Breast epithelium (tissue), 4 donors: Measurements from ENCODE around the gene KLK4. TPM values are rescaled to one million over a fixed set of nuclear protein-coding genes. Genes with fewer than 3 reads are reported as not detected.

ENCODE experiments used
- DNase-seq, 2 donors: peaks; one replicate each; pipeline ENCODE4 v3.0.0-alpha.2; 2019; ENCODE audit warnings: low spot score in 2 of 2
- H3K27ac ChIP-seq, 2 donors: fragments of 200-600 bp; sonication (generic) in 1 of 2; one replicate each; pipeline ENCODE4 v1.5.1; 2016 to 2019; ENCODE audit warnings: mild to moderate bottlenecking in 1 of 2
- H3K27me3 ChIP-seq, 2 donors: fragments of 200-600 bp; sonication (generic) in 1 of 2; one replicate each; pipeline versions ENCODE4 v1.5.1 to v1.6.0; 2017 to 2019; ENCODE audit warnings: control low read depth in 1 of 2, mild to moderate bottlenecking in 1 of 2
- H3K36me3 ChIP-seq: fragments of 200-600 bp; one replicate; pipeline ENCODE4 v1.5.1; 2019
- H3K4me1 ChIP-seq, 2 donors: fragments of 200-600 bp; sonication (generic); one replicate each; pipeline ENCODE4 v1.5.1; 2016 to 2019; ENCODE audit warnings: control low read depth in 1 of 2
- H3K4me3 ChIP-seq, 3 donors: fragments of 200-600 bp; sonication (generic); 1 replicate in 2 of 3; 2 replicates in 1 of 3; pipeline ENCODE4 v1.5.1; 2016 to 2019; ENCODE audit warnings: mild to moderate bottlenecking in 3 of 3, moderate library complexity in 2 of 3
- H3K9me3 ChIP-seq, 2 donors: fragments of 200-600 bp; sonication (generic) in 1 of 2; one replicate each; pipeline ENCODE4 v1.5.1; 2016 to 2019; ENCODE audit warnings: control low read depth in 1 of 2
- CTCF ChIP-seq, 3 donors: fragments of 450-650 bp; IDR thresholded peaks; one replicate each; pipeline ENCODE4 v1.5.1; 2016 to 2017; ENCODE audit warnings: antibody characterized with exemption in 3 of 3, mild to moderate bottlenecking in 3 of 3, moderate library complexity in 3 of 3
- POLR2A ChIP-seq: fragments of 450-650 bp; IDR thresholded peaks from one replicate; pipeline ENCODE4 v1.6.1; 2016; ENCODE audit warnings: antibody characterized with exemption, mild to moderate bottlenecking, moderate library complexity
- POLR2AphosphoS5 ChIP-seq, 3 donors: sonication (generic); formaldehyde crosslinking; IDR thresholded peaks; one replicate each; pipeline ENCODE4 v1.6.1; 2017; ENCODE audit warnings: antibody characterized with exemption in 3 of 3
- intact Hi-C: fragments of 100-400 bp; cut with DNase I; formaldehyde crosslinking; loops from one replicate; pipeline ENCODE4 v1.15.1; 2023; ENCODE audit warnings: low total_unique reads
- total RNA-seq, 3 donors: library from RNA; depleted of rRNA; stranded (reverse); fragments of >200 nt; gene quantifications; one replicate each; pipeline ENCODE4 v1.1.0, GENCODE V29; 2016

KLK4 gene
- total RNA-seq, 3 donors from 2014 or later, result not detected

GRCh38 chr19:50912727-50913716 lies 1.8 kb upstream of the KLK4 start:
- H3K9me3 ChIP-seq, result no peaks in the 10 kb centered on the region
- H3K27me3 ChIP-seq, result peaks cover 2 to 56% of the 10 kb centered on the region in 2 donors
- no peaks in the 10 kb centered on the region for H3K4me1 ChIP-seq
- no peaks in the 10 kb centered on the region for H3K36me3 ChIP-seq
- peak overlapping the region in 1 of 2 donors; percentile 14 for H3K27ac ChIP-seq
- no peak for DNase-seq
- TF ChIP-seq CTCF (IDR thresholded peaks at IDR 0.05), result no peak
- TF ChIP-seq POLR2AphosphoS5 (IDR thresholded peaks at IDR 0.05), result peak in 1 of 3 donors; percentile 14
- peak overlapping the region in 1 of 3 donors; percentile 45 for H3K4me3 ChIP-seq
- intact Hi-C loops, result no loop called here

GRCh38 chr19:50912102-50912599 lies 956 bp upstream of the KLK4 start:
- Histone ChIP-seq H3K4me3 (peak overlapping the region in 1 of 3 donors; percentile 45), H3K9me3 (no peaks in the 10 kb centered on the region), H3K27ac (peak overlapping the region in 1 of 2 donors; percentile 25), H3K27me3 (peaks cover 2 to 56% of the 10 kb centered on the region in 2 donors), H3K36me3 (no peaks in the 10 kb centered on the region), H3K4me1 (no peaks in the 10 kb centered on the region)
- intact Hi-C loops, result no loop called here
- DNase-seq, result no peak
- TF ChIP-seq CTCF (IDR thresholded peaks at IDR 0.05) (no peak), POLR2A (no peak), POLR2AphosphoS5 (IDR thresholded peaks at IDR 0.05) (no peak)

DNA sequence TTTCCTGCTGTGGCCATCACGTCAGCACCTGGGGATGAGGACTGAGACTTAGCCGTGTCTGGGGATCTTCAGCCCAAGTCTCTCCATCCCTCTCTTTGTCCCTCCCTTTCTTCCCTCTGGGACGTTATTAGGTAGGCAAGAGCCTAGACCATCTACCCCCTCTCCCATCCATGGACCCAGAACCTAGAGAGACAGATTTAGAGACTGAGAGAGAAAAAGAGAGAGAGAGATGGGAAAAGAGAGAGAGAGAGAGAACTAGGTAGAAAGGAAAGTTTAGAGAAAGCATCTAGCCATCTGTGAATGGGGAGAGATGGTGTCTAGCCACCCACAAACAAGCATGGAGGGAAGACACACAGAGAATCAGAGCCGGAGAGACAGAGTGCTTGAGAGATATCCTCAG lies 473 bp downstream of the KLK4 start:
- Histone ChIP-seq H3K27ac (no peak overlapping the region), H3K4me3 (no peak overlapping the region), H3K27me3 (peaks cover 2 to 53% of the 10 kb centered on the region in 2 donors), H3K9me3 (no peaks in the 10 kb centered on the region), H3K4me1 (no peaks in the 10 kb centered on the region), H3K36me3 (no peaks in the 10 kb centered on the region)
- intact Hi-C loops, result no loop called here
- DNase-seq, result no peak
- no peak for TF ChIP-seq POLR2AphosphoS5 (IDR thresholded peaks at IDR 0.05)
- TF ChIP-seq POLR2A, result no peak
- TF ChIP-seq CTCF (IDR thresholded peaks at IDR 0.05), result no peak

GRCh38 chr19:50909240-50910070 lies 1.7 kb downstream of the KLK4 start:
- no peaks in the 10 kb centered on the region for H3K9me3 ChIP-seq
- peak in 1 of 2 donors; percentile 44 for DNase-seq
- H3K27me3 ChIP-seq, result peaks cover 2 to 54% of the 10 kb centered on the region in 2 donors
- H3K4me3 ChIP-seq, result peak overlapping the region in 2 of 3 donors; percentile 29 to 50
- TF ChIP-seq POLR2AphosphoS5 (IDR thresholded peaks at IDR 0.05) (no peak), CTCF (IDR thresholded peaks at IDR 0.05) (no peak), POLR2A (no peak)
- no peaks in the 10 kb centered on the region for H3K4me1 ChIP-seq
- H3K36me3 ChIP-seq, result no peaks in the 10 kb centered on the region
- intact Hi-C loops, result loop anchor here (10.0 kb wide), 1 partner anchor 545 kb away; the partner anchor contains the start of gene SIGLEC8
- peak overlapping the region in 1 of 2 donors; percentile 25 for H3K27ac ChIP-seq
